HG02610 (cell line): ENCODE data around the gene ARMC7.
"Not testable (repeated sequence)": the region's sequence is repeated elsewhere in the genome, so short reads cannot be mapped to it uniquely, and the experiment has no call there.

Source experiments
- ATAC-seq: cut with Tn5 transposase; IDR thresholded peaks from one replicate; pipeline ENCODE4 v1.9.1; 2021; ENCODE audit warnings: mild to moderate bottlenecking, moderate library complexity; ENCODE audit not compliant: unreplicated experiment

The ARMC7 gene

GRCh38 chr17:75109407-75110233 is at the start of gene ARMC7:
TSS of gene ARMC7 (plus strand) at chr17:75109969. CDS start at chr17:75110289, 320 bp downstream.
- ATAC-seq = peak; percentile 69

GRCh38 chr17:75060434-75061054 is 49.2 kb upstream of the ARMC7 start:
- no peak for ATAC-seq

GRCh38 chr17:75061055-75061438 is 48.7 kb upstream of the ARMC7 start:
- ATAC-seq = no peak

DNA sequence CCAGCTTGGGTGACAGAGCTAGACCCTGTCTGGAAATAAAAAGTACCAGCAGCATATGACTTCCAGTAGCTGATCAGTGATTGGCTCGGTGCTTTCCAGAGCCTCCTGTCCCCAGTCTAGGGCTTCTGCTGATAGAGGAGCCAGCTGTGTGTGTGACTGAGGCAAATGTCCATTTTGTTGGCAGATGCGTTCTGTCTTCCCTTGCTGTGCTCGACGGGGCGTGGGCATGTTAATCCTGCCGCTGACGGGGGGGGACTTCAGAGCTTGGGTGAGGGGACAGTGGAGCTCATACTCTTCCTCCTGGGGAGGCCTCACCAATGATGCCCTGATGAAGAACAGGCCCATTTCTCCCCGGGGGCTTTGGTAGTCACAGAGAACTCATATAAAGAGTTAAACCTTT is 48.2 kb upstream of the ARMC7 start:
- ATAC-seq = no peak

GRCh38 chr17:75063201-75063600 is 46.6 kb upstream of the ARMC7 start:
- no peak for ATAC-seq

DNA sequence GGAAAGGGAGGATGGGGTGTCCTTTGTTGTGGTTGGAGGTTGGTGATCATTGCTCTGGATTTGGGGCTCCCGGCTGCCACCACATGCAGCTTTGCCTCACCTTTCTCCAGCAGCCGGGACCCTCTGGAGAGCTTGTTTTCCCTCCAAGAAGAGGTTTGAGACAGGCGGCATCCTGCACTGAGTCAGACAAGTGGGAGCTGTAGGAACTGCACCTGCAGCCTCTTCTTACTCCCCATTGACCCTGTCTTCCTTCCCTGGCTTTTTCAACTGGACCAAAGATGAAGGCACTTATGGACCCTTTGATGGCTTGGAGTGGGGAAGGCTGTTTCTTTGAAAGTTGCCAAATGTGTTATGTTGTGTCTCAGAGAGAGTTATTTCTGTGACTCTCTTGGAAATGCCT is 46.1 kb upstream of the ARMC7 start:
- ATAC-seq = no peak

DNA sequence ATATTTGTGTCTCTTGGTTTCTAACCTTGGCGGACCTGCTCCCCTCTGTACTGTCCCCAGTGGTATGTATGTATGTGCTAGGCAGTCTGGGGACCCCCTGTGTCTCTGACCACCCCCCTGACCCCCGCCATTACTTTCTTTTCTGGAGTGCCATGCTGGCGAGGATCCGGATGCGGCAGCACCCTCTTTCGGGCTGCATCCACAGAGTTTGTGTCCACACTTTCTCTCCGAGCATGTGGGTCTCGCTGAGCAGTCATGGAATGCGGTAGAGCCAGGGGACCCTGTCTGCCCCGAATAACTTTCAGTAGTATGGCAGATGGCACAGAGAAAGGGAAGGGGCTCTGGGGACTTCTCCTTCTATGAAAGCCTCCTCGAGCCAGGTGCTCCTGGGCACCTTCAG is 45.7 kb upstream of the ARMC7 start:
- ATAC-seq = no peak

GRCh38 chr17:75064460-75064859 is 45.3 kb upstream of the ARMC7 start:
- no peak for ATAC-seq

DNA sequence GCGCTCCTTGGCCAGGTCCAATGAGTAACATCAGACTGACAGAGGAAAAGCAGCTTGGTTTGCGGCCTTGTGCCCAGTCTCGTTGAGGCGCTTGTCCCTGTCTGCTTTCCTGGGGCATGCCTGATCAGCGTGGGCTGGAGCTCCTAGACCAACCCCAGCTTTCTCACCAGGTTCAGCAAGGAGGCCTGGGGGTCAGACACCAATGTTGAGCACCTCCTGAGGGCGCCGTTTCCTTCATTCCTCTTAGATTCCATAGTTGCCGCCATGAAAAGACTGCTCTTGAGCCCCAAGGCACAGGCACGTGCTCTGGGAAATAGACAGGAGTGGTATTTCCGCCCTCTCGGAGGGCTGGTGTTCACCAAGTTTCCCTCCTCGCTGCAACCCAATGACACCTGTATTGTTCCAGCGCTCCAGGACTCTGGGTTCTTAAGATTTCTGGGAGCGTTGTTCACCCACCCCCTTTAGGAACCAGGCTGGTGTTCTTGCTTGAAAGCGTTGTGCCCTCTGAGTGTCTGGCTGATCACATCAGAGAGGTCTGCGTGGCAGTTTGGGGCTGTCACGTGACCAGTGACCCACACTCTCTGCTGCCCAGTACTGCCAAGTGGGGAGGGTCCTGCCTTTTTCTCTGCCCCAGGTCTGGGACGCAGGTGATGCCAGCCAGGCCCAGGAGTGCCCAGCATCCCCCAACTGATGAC is 44.8 kb upstream of the ARMC7 start:
- ATAC-seq = no peak

DNA sequence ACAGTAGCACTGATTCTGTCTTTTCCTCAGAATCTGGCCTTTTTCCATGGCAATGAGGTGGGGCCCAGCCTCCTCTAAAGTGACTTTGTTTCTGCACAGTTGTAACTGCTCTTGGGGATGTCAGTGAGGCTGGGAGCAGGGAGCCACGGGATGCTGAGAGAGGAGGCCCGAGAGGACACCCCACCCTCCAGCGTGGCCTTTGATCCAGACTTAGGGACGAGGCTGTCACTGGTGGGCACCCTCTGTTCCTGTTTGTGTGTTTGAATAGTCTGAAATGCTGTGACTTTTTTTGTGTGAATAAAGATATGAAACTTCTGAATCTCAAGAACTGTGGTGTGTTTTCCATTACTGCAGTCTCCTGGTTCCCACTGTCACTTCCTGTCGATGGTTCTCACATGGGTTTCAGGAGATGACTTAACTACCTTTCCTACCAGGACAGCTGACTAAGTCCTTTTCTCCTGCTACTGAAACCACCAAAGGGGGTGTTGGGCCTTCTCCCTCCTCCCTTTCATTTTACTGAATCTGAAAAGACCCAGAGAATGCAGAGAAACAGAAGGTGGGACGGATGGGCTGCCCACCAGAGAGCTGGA is 44.1 kb upstream of the ARMC7 start:
- ATAC-seq = no peak

DNA sequence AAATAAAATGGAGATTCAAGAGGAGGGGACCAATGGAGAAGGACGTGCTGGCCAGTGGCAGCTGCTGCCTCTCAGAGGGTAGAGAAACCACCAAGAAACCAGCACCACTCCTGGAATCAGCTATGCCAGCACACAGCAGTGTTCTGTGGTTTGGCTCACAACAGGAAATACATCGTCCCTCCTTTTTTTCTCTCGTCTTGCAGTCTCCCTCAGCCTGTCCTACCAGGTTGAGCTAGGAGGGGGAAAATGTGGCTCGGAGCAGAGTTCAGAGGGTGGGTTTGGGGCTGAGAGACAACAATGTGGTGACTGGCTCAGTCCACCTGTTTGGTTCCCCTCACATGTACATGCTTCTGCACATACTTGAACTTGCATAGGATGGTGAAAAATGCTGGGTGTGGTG is 41.9 kb upstream of the ARMC7 start:
- no peak for ATAC-seq

- no peak for ATAC-seq
These were observed 41.0 kb upstream of the ARMC7 start for GRCh38 chr17:75068750-75069149.

DNA sequence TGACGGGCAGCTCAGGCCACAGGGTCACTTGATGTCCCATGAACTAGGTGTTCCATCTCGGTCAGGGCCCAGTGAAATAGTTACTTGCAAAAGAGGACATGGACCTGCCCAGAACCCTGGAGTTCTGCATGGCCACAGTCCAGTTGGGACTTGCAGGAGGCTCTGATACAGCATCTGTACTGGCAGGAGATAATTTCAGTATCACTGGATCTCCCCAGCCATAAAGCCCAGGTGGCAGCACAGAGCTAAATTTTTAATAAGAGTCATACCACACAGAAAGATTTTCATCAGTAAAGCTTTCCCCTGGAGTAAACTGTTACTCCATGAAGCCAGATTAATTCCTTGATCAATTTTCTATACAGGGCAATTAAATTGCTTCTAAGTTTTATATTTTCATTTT is 40.0 kb upstream of the ARMC7 start:
- no peak for ATAC-seq

DNA sequence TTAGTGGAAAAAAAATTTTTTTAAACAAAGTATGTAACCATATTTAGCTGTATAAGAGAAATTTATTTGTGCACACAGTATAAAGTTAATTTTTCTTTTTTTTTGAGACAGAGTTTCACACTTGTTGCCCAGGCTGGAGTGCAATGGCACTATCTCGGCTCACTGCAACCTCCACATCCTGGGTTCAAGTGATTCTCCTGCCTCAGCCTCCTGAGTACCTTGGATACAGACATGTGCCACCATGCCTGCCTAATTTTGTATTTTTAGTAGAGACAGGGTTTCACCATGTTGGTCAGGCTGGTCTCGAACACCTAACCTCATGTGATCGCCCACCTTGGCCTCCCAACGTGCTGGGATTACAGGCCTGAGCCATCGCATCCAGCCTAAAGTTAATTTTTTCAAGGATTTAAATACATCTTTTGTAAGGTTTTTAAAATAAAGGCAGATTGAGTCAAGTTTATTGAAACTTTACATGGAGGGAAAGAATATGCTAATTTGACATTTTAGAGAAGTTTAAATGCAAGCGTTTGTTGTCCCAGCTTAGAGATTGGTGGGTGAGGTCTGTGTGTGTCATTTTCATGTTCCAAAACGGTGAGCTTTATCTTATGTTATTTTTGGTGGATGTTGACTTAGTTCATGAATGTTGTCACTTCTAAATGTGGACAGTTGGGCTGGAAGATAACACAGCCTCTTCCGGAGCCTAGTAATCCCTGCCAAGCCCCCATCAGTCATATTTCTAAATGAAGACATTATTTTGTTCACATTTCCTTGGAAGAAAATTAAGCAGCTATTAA is 38.1 kb upstream of the ARMC7 start:
- ATAC-seq = not testable (repeated sequence)

- ATAC-seq = not testable (repeated sequence)
These were observed 36.9 kb upstream of the ARMC7 start for GRCh38 chr17:75072909-75073308.

- no peak for ATAC-seq
These were observed 36.1 kb upstream of the ARMC7 start for GRCh38 chr17:75073618-75074047.

GRCh38 chr17:75074532-75074931 is 35.2 kb upstream of the ARMC7 start:
- ATAC-seq = no peak

DNA sequence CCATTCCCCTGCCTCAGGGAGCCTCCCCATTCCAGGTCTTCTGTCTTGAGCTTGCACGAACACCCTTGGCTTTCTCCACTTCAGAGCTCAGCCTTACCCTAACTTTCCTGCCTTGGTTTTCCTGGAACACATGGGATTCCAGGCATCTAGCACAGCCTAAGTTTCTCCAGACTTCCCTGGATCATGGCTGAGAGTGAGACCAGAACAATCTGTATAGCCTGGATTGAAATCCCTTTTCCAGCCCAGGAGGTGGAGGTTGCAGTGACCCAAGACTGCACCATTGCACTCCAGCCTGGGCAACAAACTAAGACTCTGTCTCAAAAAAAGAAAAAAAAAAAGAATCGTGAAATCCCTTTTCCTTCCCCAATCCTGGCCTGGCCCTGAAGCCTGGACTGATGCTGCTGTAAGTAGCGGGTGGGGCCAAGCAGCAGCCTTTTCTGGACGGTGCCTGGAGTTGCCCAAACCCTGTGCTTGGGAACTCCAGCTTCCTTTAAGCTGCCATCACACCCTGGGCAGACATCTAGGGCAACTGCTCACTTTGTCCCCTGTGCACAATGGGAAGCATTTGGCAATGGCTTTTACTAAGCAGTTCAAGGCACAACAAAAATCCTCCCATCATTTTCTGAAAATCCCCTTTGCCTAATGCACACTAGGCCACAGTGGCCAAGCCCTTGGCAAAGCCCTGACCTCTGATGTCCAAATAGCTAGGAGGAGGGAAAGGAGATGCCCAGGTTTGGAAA is 34.0 kb upstream of the ARMC7 start:
- ATAC-seq = no peak

- ATAC-seq = no peak
These were observed 32.7 kb upstream of the ARMC7 start for GRCh38 chr17:75077072-75077495.
